Thyroid gland (tissue), 4 donors: ENCODE data around the gene FGR.

Experiments used
- POLR2A ChIP-seq, 2 donors: fragments of 450-650 bp; IDR thresholded peaks; one replicate each; pipeline ENCODE4 v1.6.1; 2017; ENCODE audit warnings: antibody characterized with exemption in 2 of 2, mild to moderate bottlenecking in 2 of 2, moderate library complexity in 1 of 2
- TF ChIP-seq, protein P1 (sequence below), 6 experiments: fragments of 200-600 bp in 3 of 6; fragments of 450-650 bp in 3 of 6; sonication (generic) in 3 of 6; IDR thresholded peaks; one replicate each; pipeline ENCODE4 v1.5.1; 2016 to 2019; ENCODE audit warnings: antibody characterized with exemption in 6 of 6, mild to moderate bottlenecking in 2 of 6, inconsistent platforms in 1 of 6, moderate library complexity in 1 of 6

DNA sequence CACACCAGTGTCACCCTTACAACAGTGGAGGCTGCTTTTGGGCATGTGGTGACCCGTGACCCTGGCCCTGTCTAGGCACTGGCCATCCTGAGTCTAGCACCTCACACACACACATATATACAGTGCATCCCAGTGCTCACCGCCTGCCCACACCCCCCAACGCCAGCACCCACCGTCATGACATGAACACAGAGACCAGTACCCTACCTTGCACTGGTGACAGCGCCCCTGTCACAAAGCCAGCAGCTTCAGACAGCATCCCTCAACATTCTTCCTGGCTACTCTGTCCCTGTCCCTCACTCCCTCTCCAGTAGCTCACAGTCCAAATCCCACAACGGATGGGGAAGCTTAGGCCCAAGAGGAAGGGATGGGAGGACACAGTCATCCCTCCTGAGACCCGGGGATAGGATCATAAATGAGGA lies 58.2 kb downstream of the FGR start:
- TF ChIP-seq, protein P1, sequence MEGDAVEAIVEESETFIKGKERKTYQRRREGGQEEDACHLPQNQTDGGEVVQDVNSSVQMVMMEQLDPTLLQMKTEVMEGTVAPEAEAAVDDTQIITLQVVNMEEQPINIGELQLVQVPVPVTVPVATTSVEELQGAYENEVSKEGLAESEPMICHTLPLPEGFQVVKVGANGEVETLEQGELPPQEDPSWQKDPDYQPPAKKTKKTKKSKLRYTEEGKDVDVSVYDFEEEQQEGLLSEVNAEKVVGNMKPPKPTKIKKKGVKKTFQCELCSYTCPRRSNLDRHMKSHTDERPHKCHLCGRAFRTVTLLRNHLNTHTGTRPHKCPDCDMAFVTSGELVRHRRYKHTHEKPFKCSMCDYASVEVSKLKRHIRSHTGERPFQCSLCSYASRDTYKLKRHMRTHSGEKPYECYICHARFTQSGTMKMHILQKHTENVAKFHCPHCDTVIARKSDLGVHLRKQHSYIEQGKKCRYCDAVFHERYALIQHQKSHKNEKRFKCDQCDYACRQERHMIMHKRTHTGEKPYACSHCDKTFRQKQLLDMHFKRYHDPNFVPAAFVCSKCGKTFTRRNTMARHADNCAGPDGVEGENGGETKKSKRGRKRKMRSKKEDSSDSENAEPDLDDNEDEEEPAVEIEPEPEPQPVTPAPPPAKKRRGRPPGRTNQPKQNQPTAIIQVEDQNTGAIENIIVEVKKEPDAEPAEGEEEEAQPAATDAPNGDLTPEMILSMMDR (IDR thresholded peaks at IDR 0.05), result no peak
- TF ChIP-seq POLR2A (IDR thresholded peaks at IDR 0.05), result no peak
